Activated T-cell treated with anti-CD3 and anti-CD28 coated beads, Interleukin-2, amount 50 U/mL, for 4 hours (primary cell): Measurements from ENCODE around the gene VOPP1. TPM values are rescaled to one million over a fixed set of nuclear protein-coding genes. Genes with fewer than 3 reads are reported as not detected.
A peak's percentile ranks its signal among the peaks of the same experiment; 100 is the strongest.
"Not testable (repeated sequence)": the region's sequence is repeated elsewhere in the genome, so short reads cannot be mapped to it uniquely, and the experiment has no call there.

ENCODE experiments used
- ATAC-seq, 2 donors: fragments of 200-7000 bp; cut with Tn5 transposase; one replicate each; pipeline ENCODE4 v1.10.0; 2021
- DNase-seq: peaks from one replicate; pipeline ENCODE4 v3.0.0-alpha.2; 2020
- H3K27me3 Mint-ChIP-seq: one replicate; pipeline ENCODE4 v1.8.0; 2021; ENCODE audit warnings: low read depth, mixed read lengths
- H3K36me3 Mint-ChIP-seq: one replicate; pipeline ENCODE4 v1.8.0; 2022; ENCODE audit warnings: mixed read lengths; ENCODE audit not compliant: insufficient read depth
- H3K4me1 Mint-ChIP-seq: one replicate; pipeline ENCODE4 v1.8.0; 2021; ENCODE audit warnings: low read depth, mixed read lengths
- H3K4me3 Mint-ChIP-seq: one replicate; pipeline ENCODE4 v1.8.0; 2021; ENCODE audit warnings: mild to moderate bottlenecking, moderate library complexity, mixed read lengths
- H3K9me3 Mint-ChIP-seq: one replicate; pipeline ENCODE4 v1.8.0; 2021; ENCODE audit warnings: mixed read lengths
- total RNA-seq, 3 donors: library from RNA; stranded (reverse); gene quantifications; one replicate each; pipeline ENCODE4 v1.2.1, GENCODE V29; 2021

The VOPP1 gene
- total RNA-seq, 3 donors from 2014 or later: 63.6 to 103 (median 99.2) TPM

GRCh38 chr7:55521917-55522902 lies 50.1 kb downstream of the VOPP1 start:
- peaks cover 32% of the 10 kb centered on the region for H3K36me3 Mint-ChIP-seq
- DNase-seq: no peak
- no peak overlapping the region for H3K4me3 Mint-ChIP-seq
- no peak for ATAC-seq
- H3K9me3 Mint-ChIP-seq: no peaks in the 10 kb centered on the region
- no peaks in the 10 kb centered on the region for H3K27me3 Mint-ChIP-seq
- peaks cover 84% of the 10 kb centered on the region for H3K4me1 Mint-ChIP-seq

GRCh38 chr7:55521512-55521911 lies 50.8 kb downstream of the VOPP1 start:
- Mint-ChIP-seq H3K36me3 (peaks cover 35% of the 10 kb centered on the region), H3K9me3 (no peaks in the 10 kb centered on the region), H3K4me3 (no peak overlapping the region), H3K4me1 (peaks cover 81% of the 10 kb centered on the region), H3K27me3 (no peaks in the 10 kb centered on the region)
- no peak for DNase-seq
- no peak for ATAC-seq

- Mint-ChIP-seq H3K36me3 (peaks cover 41% of the 10 kb centered on the region), H3K9me3 (no peaks in the 10 kb centered on the region), H3K27me3 (no peaks in the 10 kb centered on the region)
Observed at GRCh38 chr7:55520426-55521140, 51.7 kb downstream of the VOPP1 start.

GRCh38 chr7:55518836-55519235 lies 53.5 kb downstream of the VOPP1 start:
- H3K9me3 Mint-ChIP-seq: no peaks in the 10 kb centered on the region
- H3K4me3 Mint-ChIP-seq: no peak overlapping the region
- no peaks in the 10 kb centered on the region for H3K27me3 Mint-ChIP-seq
- ATAC-seq (no peak), DNase-seq (no peak)
- peaks cover 46% of the 10 kb centered on the region for H3K36me3 Mint-ChIP-seq
- peaks cover 74% of the 10 kb centered on the region for H3K4me1 Mint-ChIP-seq

More at GRCh38 chr7:55520426-55521140, 51.7 kb downstream of the VOPP1 start:
- H3K4me1 Mint-ChIP-seq: peaks cover 82% of the 10 kb centered on the region
- no peak overlapping the region for H3K4me3 Mint-ChIP-seq
- DNase-seq (no peak), ATAC-seq (no peak)

GRCh38 chr7:55517936-55518689 lies 54.2 kb downstream of the VOPP1 start:
- DNase-seq: no peak
- H3K4me3 Mint-ChIP-seq: no peak overlapping the region
- ATAC-seq: no peak
- peaks cover 71% of the 10 kb centered on the region for H3K4me1 Mint-ChIP-seq
- H3K27me3 Mint-ChIP-seq: no peaks in the 10 kb centered on the region
- H3K36me3 Mint-ChIP-seq: peaks cover 49% of the 10 kb centered on the region
- H3K9me3 Mint-ChIP-seq: no peaks in the 10 kb centered on the region

GRCh38 chr7:55517191-55517633 lies 55.1 kb downstream of the VOPP1 start:
- Mint-ChIP-seq H3K27me3 (no peaks in the 10 kb centered on the region), H3K36me3 (peaks cover 55% of the 10 kb centered on the region), H3K4me1 (peaks cover 63% of the 10 kb centered on the region), H3K9me3 (no peaks in the 10 kb centered on the region), H3K4me3 (no peak overlapping the region)
- DNase-seq: no peak
- peak; percentile 92 to 95 for ATAC-seq

GRCh38 chr7:55516409-55516808 lies 55.9 kb downstream of the VOPP1 start:
- H3K27me3 Mint-ChIP-seq: no peaks in the 10 kb centered on the region
- DNase-seq: no peak
- H3K9me3 Mint-ChIP-seq: no peaks in the 10 kb centered on the region
- peak in 1 of 2 donors; percentile 32 for ATAC-seq
- peaks cover 64% of the 10 kb centered on the region for H3K4me1 Mint-ChIP-seq
- peaks cover 55% of the 10 kb centered on the region for H3K36me3 Mint-ChIP-seq
- H3K4me3 Mint-ChIP-seq: peak overlapping the region; percentile 27

GRCh38 chr7:55515569-55516279 lies 56.6 kb downstream of the VOPP1 start:
- DNase-seq (no peak), ATAC-seq (no peak)
- H3K27me3 Mint-ChIP-seq: no peaks in the 10 kb centered on the region
- peaks cover 55% of the 10 kb centered on the region for H3K36me3 Mint-ChIP-seq
- peaks cover 64% of the 10 kb centered on the region for H3K4me1 Mint-ChIP-seq
- H3K4me3 Mint-ChIP-seq: peak overlapping the region; percentile 27
- H3K9me3 Mint-ChIP-seq: no peaks in the 10 kb centered on the region

- no peak for DNase-seq
- ATAC-seq: no peak
- Mint-ChIP-seq H3K9me3 (no peaks in the 10 kb centered on the region), H3K36me3 (peaks cover 50% of the 10 kb centered on the region), H3K27me3 (no peaks in the 10 kb centered on the region), H3K4me3 (no peak overlapping the region), H3K4me1 (peaks cover 66% of the 10 kb centered on the region)
Observed at GRCh38 chr7:55514546-55515265, 57.6 kb downstream of the VOPP1 start.

GRCh38 chr7:55513868-55514267 lies 58.4 kb downstream of the VOPP1 start:
- Mint-ChIP-seq H3K27me3 (no peaks in the 10 kb centered on the region), H3K9me3 (no peaks in the 10 kb centered on the region), H3K4me3 (no peak overlapping the region), H3K36me3 (peaks cover 43% of the 10 kb centered on the region), H3K4me1 (peaks cover 67% of the 10 kb centered on the region)
- no peak for ATAC-seq
- no peak for DNase-seq

- Mint-ChIP-seq H3K9me3 (no peaks in the 10 kb centered on the region), H3K36me3 (peaks cover 32% of the 10 kb centered on the region), H3K4me3 (no peak overlapping the region), H3K4me1 (peaks cover 65% of the 10 kb centered on the region), H3K27me3 (no peaks in the 10 kb centered on the region)
- no peak for DNase-seq
- ATAC-seq: no peak
Observed at GRCh38 chr7:55512635-55513191, 59.6 kb downstream of the VOPP1 start.

GRCh38 chr7:55510621-55511020 lies 61.7 kb downstream of the VOPP1 start:
- H3K9me3 Mint-ChIP-seq: no peaks in the 10 kb centered on the region
- no peak overlapping the region for H3K4me3 Mint-ChIP-seq
- no peaks in the 10 kb centered on the region for H3K27me3 Mint-ChIP-seq
- DNase-seq (no peak), ATAC-seq (no peak)
- peaks cover 66% of the 10 kb centered on the region for H3K4me1 Mint-ChIP-seq
- peaks cover 25% of the 10 kb centered on the region for H3K36me3 Mint-ChIP-seq

GRCh38 chr7:55510206-55510605 lies 62.1 kb downstream of the VOPP1 start:
- peaks cover 23% of the 10 kb centered on the region for H3K36me3 Mint-ChIP-seq
- H3K9me3 Mint-ChIP-seq, DNase-seq, H3K27me3 Mint-ChIP-seq, H3K4me3 Mint-ChIP-seq, ATAC-seq: not testable (repeated sequence)
- H3K4me1 Mint-ChIP-seq: peaks cover 66% of the 10 kb centered on the region
